IMR-90 (cell line): ENCODE data around the gene COG2. TPM values are rescaled to one million over a fixed set of nuclear protein-coding genes. Genes with fewer than 3 reads are reported as not detected.

ENCODE experiments used
- ATAC-seq: fragments of 200-7000 bp; cut with Tn5 transposase; 2 replicates; pipeline ENCODE4 v1.9.1; 2020; ENCODE audit warnings: low read depth, mild to moderate bottlenecking, moderate library complexity
- BruUV-seq: library from RNA; stranded (reverse); fragments of 400-500 nt; replicated peaks from 2 replicates; lab custom pipeline; 2021; lab: Mats Ljungman, UMichigan
- CTCF ChIA-PET: fragments of 300-600 bp; formaldehyde crosslinking; extraction: SDS; loops from one replicate; lab custom pipeline; 2021; ENCODE audit warnings: antibody characterized with exemption; lab: Yijun Ruan, JAX
- POLR2A ChIA-PET: fragments of 300-600 bp; sonication (Branson Sonifier 250); formaldehyde crosslinking; loops from one replicate; lab custom pipeline; 2022; ENCODE audit warnings: antibody characterized with exemption; ENCODE audit not compliant: unreplicated experiment; lab: Charles Lee
- DNase-seq: peaks from one replicate; pipeline ENCODE4 v3.0.0; 2013
- H2AFZ ChIP-seq: replicated peaks from 2 replicates; pipeline ENCODE3; 2013; ENCODE audit warnings: low read length, mild to moderate bottlenecking; ENCODE audit not compliant: poor library complexity
- H2AK5ac ChIP-seq: 2 replicates; pipeline ENCODE4 v1.6.1; 2013; ENCODE audit warnings: low read depth, low read length, inconsistent platforms
- H2AK9ac ChIP-seq: replicated peaks from 2 replicates; pipeline ENCODE3; 2013; ENCODE audit warnings: mild to moderate bottlenecking, low read depth, low read length, moderate library complexity; ENCODE audit not compliant: poor library complexity
- H2BK120ac ChIP-seq: 2 replicates; pipeline ENCODE4 v1.6.1; 2013; ENCODE audit warnings: low read depth, low read length, inconsistent platforms
- H2BK15ac ChIP-seq: 3 replicates; pipeline ENCODE4 v1.6.1; 2013; ENCODE audit warnings: low read depth, low read length, inconsistent platforms
- H2BK20ac ChIP-seq: 2 replicates; pipeline ENCODE4 v1.6.1; 2013; ENCODE audit warnings: low read depth, mild to moderate bottlenecking, inconsistent platforms, low read length, moderate library complexity
- H2BK5ac ChIP-seq: 2 replicates; pipeline ENCODE4 v1.6.1; 2013; ENCODE audit warnings: mild to moderate bottlenecking, low read depth, low read length, inconsistent platforms; ENCODE audit not compliant: poor library complexity, severe bottlenecking
- H3K14ac ChIP-seq: replicated peaks from 2 replicates; pipeline ENCODE4 v1.6.1; 2013; ENCODE audit warnings: low read depth, low read length, inconsistent platforms
- H3K18ac ChIP-seq: 2 replicates; pipeline ENCODE4 v1.6.1; 2013; ENCODE audit warnings: low read depth, low read length, control low read depth
- H3K23ac ChIP-seq: 2 replicates; pipeline ENCODE4 v1.6.1; 2013; ENCODE audit warnings: low read depth, low read length, inconsistent platforms
- H3K27ac ChIP-seq: 2 replicates; pipeline ENCODE4 v1.5.1; 2013; ENCODE audit warnings: mild to moderate bottlenecking, control low read depth, low read length; ENCODE audit not compliant: insufficient read depth
- H3K27me3 ChIP-seq: 2 replicates; pipeline ENCODE4 v1.6.1; 2013; ENCODE audit warnings: low read length; ENCODE audit not compliant: control insufficient read depth, insufficient read depth
- H3K36me3 ChIP-seq: 2 replicates; pipeline ENCODE4 v1.6.1; 2013; ENCODE audit warnings: low read length, mixed read lengths; ENCODE audit not compliant: control insufficient read depth, insufficient read depth
- H3K4ac ChIP-seq: 2 replicates; pipeline ENCODE4 v1.6.1; 2013; ENCODE audit warnings: low read depth, low read length, inconsistent platforms
- H3K4me1 ChIP-seq: 2 replicates; pipeline ENCODE4 v1.6.1; 2013; ENCODE audit warnings: low read length, mixed read lengths; ENCODE audit not compliant: control insufficient read depth, insufficient read depth
- H3K4me2 ChIP-seq: 2 replicates; pipeline ENCODE4 v1.6.1; 2013; ENCODE audit warnings: low read depth, mild to moderate bottlenecking, control low read depth, low read length, moderate library complexity
- H3K4me3 ChIP-seq: 2 replicates; pipeline ENCODE4 v1.5.1; 2013; ENCODE audit warnings: low read depth, mild to moderate bottlenecking, control low read depth, low read length, moderate library complexity; ENCODE audit not compliant: insufficient read depth
- H3K56ac ChIP-seq: 2 replicates; pipeline ENCODE4 v1.6.1; 2013; ENCODE audit warnings: low read length, inconsistent platforms; ENCODE audit not compliant: insufficient read depth; ENCODE audit errors: extremely low read depth
- H3K79me1 ChIP-seq, 2 experiments: 2 replicates each; pipeline ENCODE4 v1.6.1; 2013; ENCODE audit warnings: low read length in 2 of 2, inconsistent platforms in 1 of 2, low read depth in 1 of 2
- H3K9ac ChIP-seq: 2 replicates; pipeline ENCODE4 v1.6.1; 2013; ENCODE audit warnings: low read depth, low read length, control low read depth
- H3K9me1 ChIP-seq: 2 replicates; pipeline ENCODE4 v1.6.1; 2013; ENCODE audit warnings: low read length, inconsistent platforms; ENCODE audit not compliant: insufficient read depth
- H3K9me3 ChIP-seq: 2 replicates; pipeline ENCODE4 v1.6.1; 2013; ENCODE audit warnings: low read length; ENCODE audit not compliant: control insufficient read depth, insufficient read depth
- H4K20me1 ChIP-seq: 2 replicates; pipeline ENCODE4 v1.6.1; 2013; ENCODE audit warnings: low read length, inconsistent platforms; ENCODE audit not compliant: insufficient read depth
- H4K5ac ChIP-seq: 2 replicates; pipeline ENCODE4 v1.6.1; 2013; ENCODE audit warnings: mild to moderate bottlenecking, low read depth, low read length, control low read depth
- H4K8ac ChIP-seq, 2 experiments: 2 replicates each; pipeline ENCODE4 v1.6.1; 2013; ENCODE audit warnings: low read depth in 2 of 2, low read length in 2 of 2, control low read depth in 1 of 2, inconsistent platforms in 1 of 2
- H4K91ac ChIP-seq: 2 replicates; pipeline ENCODE4 v1.6.1; 2013; ENCODE audit warnings: low read depth, low read length, inconsistent platforms; ENCODE audit not compliant: insufficient read depth
- BHLHE40 ChIP-seq: fragments of 150-350 bp; IDR thresholded peaks from 2 replicates; pipeline ENCODE4 v1.6.1; 2016; ENCODE audit warnings: mild to moderate bottlenecking, low read depth, low read length
- CEBPB ChIP-seq: IDR thresholded peaks from 2 replicates; pipeline ENCODE4 v1.6.1; 2012; ENCODE audit warnings: low read depth, low read length, improper control_type of control experiment
- CHD1 ChIP-seq: IDR thresholded peaks from 2 replicates; pipeline ENCODE4 v1.6.1; 2012; ENCODE audit warnings: low read depth, low read length, improper control_type of control experiment
- CTCF ChIP-seq: conservative IDR thresholded peaks from 2 replicates; pipeline ENCODE4 v1.5.1; 2012; ENCODE audit warnings: mild to moderate bottlenecking, low read depth, low read length, improper control_type of control experiment
- ELK1 ChIP-seq: fragments of 150-350 bp; IDR thresholded peaks from 2 replicates; pipeline ENCODE4 v1.6.1; 2016; ENCODE audit warnings: low read depth, mild to moderate bottlenecking, low read length, moderate library complexity, borderline replicate concordance
- FOS ChIP-seq: fragments of 150-350 bp; IDR thresholded peaks from 2 replicates; pipeline ENCODE4 v1.6.1; 2016; ENCODE audit warnings: low read depth, low read length
- MAFK ChIP-seq: IDR thresholded peaks from 2 replicates; pipeline ENCODE4 v1.6.1; 2012; ENCODE audit warnings: low read depth, low read length, improper control_type of control experiment
- MAZ ChIP-seq: IDR thresholded peaks from 2 replicates; pipeline ENCODE4 v1.6.1; 2012; ENCODE audit warnings: low read depth, mild to moderate bottlenecking, low read length, improper control_type of control experiment, moderate library complexity, borderline replicate concordance
- MXI1 ChIP-seq: IDR thresholded peaks from 2 replicates; pipeline ENCODE4 v1.6.1; 2012; ENCODE audit warnings: low read depth, mild to moderate bottlenecking, low read length, moderate library complexity, borderline replicate concordance
- NFE2L2 ChIP-seq: fragments of 150-350 bp; IDR thresholded peaks from 2 replicates; pipeline ENCODE4 v1.6.1; 2016; ENCODE audit warnings: low read depth, mild to moderate bottlenecking, low read length
- POLR2A ChIP-seq: IDR thresholded peaks from 2 replicates; pipeline ENCODE4 v1.6.1; 2012; ENCODE audit warnings: mild to moderate bottlenecking, low read depth, low read length
- RAD21 ChIP-seq: IDR thresholded peaks from 2 replicates; pipeline ENCODE4 v1.6.1; 2012; ENCODE audit warnings: low read length, improper control_type of control experiment
- RCOR1 ChIP-seq: IDR thresholded peaks from 2 replicates; pipeline ENCODE4 v1.6.1; 2012; ENCODE audit warnings: mild to moderate bottlenecking, low read length, improper control_type of control experiment; ENCODE audit not compliant: insufficient replicate concordance
- RFX5 ChIP-seq: IDR thresholded peaks from 2 replicates; pipeline ENCODE4 v1.8.0; 2012; ENCODE audit warnings: low read depth, mild to moderate bottlenecking, low read length, moderate library complexity
- SMC3 ChIP-seq: fragments of 150-350 bp; IDR thresholded peaks from 2 replicates; pipeline ENCODE4 v1.6.1; 2016; ENCODE audit warnings: low read depth, mild to moderate bottlenecking, antibody characterized with exemption, low read length, moderate library complexity
- USF2 ChIP-seq: fragments of 150-350 bp; IDR thresholded peaks from 2 replicates; pipeline ENCODE4 v1.6.1; 2017; ENCODE audit warnings: mild to moderate bottlenecking, antibody characterized with exemption, low read length, low read depth
- WGBS, 2 experiments: methylation state at CpG; one replicate each; pipeline versions ENCODE4 v1.1.5 to v1.1.7; 2013; ENCODE audit warnings: missing lambda C conversion rate in 2 of 2; ENCODE audit not compliant: insufficient read length in 1 of 2; ENCODE audit errors: extremely low coverage in 2 of 2; 5-methylcytosine and 5-hydroxymethylcytosine counted together
- dilution Hi-C: fragments of 300-500 bp; cut with HindIII; formaldehyde crosslinking; loops from one replicate; pipeline ENCODE4 v1.14.3; 2018; ENCODE audit warnings: low sequenced_read_pairs; ENCODE audit not compliant: unreplicated experiment
- in situ Hi-C: fragments of 300-500 bp; cut with MboI; formaldehyde crosslinking; loops from 3 replicates; pipeline ENCODE4 v1.14.3; 2019; ENCODE audit warnings: low sequenced_read_pairs, inconsistent platforms, mixed read lengths
- intact Hi-C: fragments of 100-400 bp; cut with micrococcal nuclease; formaldehyde crosslinking; loops from 2 replicates; pipeline ENCODE4 v1.10.0; 2022
- polyA plus RNA-seq, 3 experiments: library from polyadenylated mRNA; depleted of rRNA; stranded (reverse); fragments of >200 nt; gene quantifications; 2 replicates each; pipeline ENCODE4 v1.2.3, GENCODE V29; 2012; ENCODE audit warnings: low replicate concordance in 1 of 3
- total RNA-seq: library from RNA; depleted of rRNA; stranded (reverse); fragments of >200 nt; gene quantifications from 2 replicates; pipeline ENCODE4 v1.2.3, GENCODE V29; 2012

The COG2 gene
- total and polyA plus RNA-seq, 2 of the 4 experiments (the other 2 are of a cell fraction), result 9.1 to 16.7 TPM

- Histone ChIP-seq H3K27ac (no peak overlapping the region), H3K56ac (no peak overlapping the region), H3K14ac (no peak overlapping the region), H3K9ac (no peak overlapping the region), H3K4ac (no peak overlapping the region), H2AK9ac (no peak overlapping the region), H4K5ac (no peak overlapping the region), H2BK120ac (no peak overlapping the region), H4K20me1 (0 out of 2 replicates have a peak, but pooled peaks cover 3% of the 10 kb centered on the region), H2BK5ac (no peak overlapping the region), H3K23ac (no peak overlapping the region), H3K9me1 (peaks cover 8% of the 10 kb centered on the region; the same call in 1 of the 2 replicates), H3K4me2 (no peak overlapping the region), H3K4me1 (peaks cover 10% of the 10 kb centered on the region), H3K79me1 (peaks cover 4% of the 10 kb centered on the region in 2 experiments; a peak in 1 of 4 replicates), H2AK5ac (no peak overlapping the region), H3K9me3 (no peaks in the 10 kb centered on the region), H2BK15ac (no peak overlapping the region), H4K91ac (no peak overlapping the region), H3K27me3 (no peaks in the 10 kb centered on the region), H3K36me3 (peaks cover 11% of the 10 kb centered on the region), H2BK20ac (no peak overlapping the region), H2AFZ (no peak overlapping the region), H3K4me3 (no peak overlapping the region), H4K8ac (no peak overlapping the region), H3K18ac (no peak overlapping the region)
- ATAC-seq, result no peak
- intact Hi-C loops, result no loop called here
- DNase-seq, result no peak
- dilution Hi-C loops, result no loop called here
- ChIA-PET POLR2A (no interaction called here), CTCF (interaction anchor here (1.0 kb wide), 1 partner anchor 8 kb away, joined by 3 read pairs; no protein-coding TSS in a partner anchor)
- in situ Hi-C loops, result no loop called here
- TF ChIP-seq MAFK (no peak), NFE2L2 (no peak), USF2 (no peak), CTCF (no peak), BHLHE40 (no peak), CEBPB (no peak), FOS (no peak), SMC3 (no peak), MXI1 (no peak), POLR2A (no peak), RCOR1 (no peak), RAD21 (no peak), ELK1 (no peak), MAZ (no peak), RFX5 (no peak), CHD1 (no peak)
- no CpG with 5 or more reads among the region's 3 CpGs for WGBS, 2 experiments
- BruUV-seq, result no TSS peak
These were observed 36.9 kb downstream of the COG2 start for GRCh38 chr1:230679192-230679591.
